PC-3 (cell line): Measurements from ENCODE around the gene PPP1R13B.

Experiments
- CTCF ChIP-seq: fragments of 300-600 bp; sonication (generic); conservative IDR thresholded peaks from 2 replicates; pipeline ENCODE4 v1.5.1; 2017; ENCODE audit warnings: antibody characterized with exemption, low read depth, mild to moderate bottlenecking, low read length
- EZH2phosphoT487 ChIP-seq: fragments of 300-600 bp; sonication (generic); IDR thresholded peaks from 2 replicates; pipeline ENCODE4 v1.6.1; 2018; ENCODE audit warnings: mild to moderate bottlenecking, antibody characterized with exemption, low read length, borderline replicate concordance

DNA sequence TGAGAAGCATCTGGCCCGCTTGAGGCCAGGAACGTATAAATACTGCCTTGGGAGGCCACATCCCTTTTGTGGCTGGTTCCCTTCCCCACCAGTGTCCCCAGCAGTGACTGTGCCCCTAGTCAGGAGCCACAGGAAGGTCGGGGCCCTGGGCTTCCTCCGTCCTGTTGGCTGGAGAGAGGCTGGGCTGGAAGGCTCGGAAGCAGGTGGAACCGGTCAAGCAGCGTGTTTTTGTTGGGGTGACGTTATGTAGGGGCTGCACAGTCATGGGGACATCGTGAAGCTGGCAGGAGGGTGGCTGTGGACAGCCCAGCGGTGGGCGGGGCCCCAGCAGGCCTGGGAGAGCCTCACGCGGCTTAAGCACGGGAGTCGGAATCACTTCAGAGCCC, 142.3 kb downstream of the PPP1R13B start:
- TF ChIP-seq CTCF (no peak), EZH2phosphoT487 (no peak)
